DND-41 (cell line): ENCODE results near the gene MKI67.

Experiments
- ATAC-seq: fragments of 200-7000 bp; cut with Tn5 transposase; 3 replicates; pipeline ENCODE4 v1.9.1; 2021; ENCODE audit warnings: low read depth; ENCODE audit not compliant: insufficient read depth
- DNase-seq: peaks from one replicate; pipeline ENCODE4 v3.0.0-alpha.2; 2020
- H2AFZ ChIP-seq: 2 replicates; pipeline ENCODE4 v1.6.0; 2012; ENCODE audit warnings: low read depth, low read length
- H3K27ac ChIP-seq: 2 replicates; pipeline ENCODE4 v1.5.1; 2012; ENCODE audit warnings: low read length, inconsistent platforms
- H3K27me3 ChIP-seq: fragments of 200-600 bp; sonication (generic); 2 replicates; pipeline ENCODE4 v1.6.0; 2012; ENCODE audit warnings: low read length, mild to moderate bottlenecking, inconsistent platforms; ENCODE audit not compliant: insufficient read depth, poor library complexity
- H3K36me3 ChIP-seq: 2 replicates; pipeline ENCODE4 v1.5.1; 2012; ENCODE audit warnings: low read length, inconsistent platforms; ENCODE audit not compliant: insufficient read depth
- H3K4me1 ChIP-seq: 2 replicates; pipeline ENCODE4 v1.5.1; 2012; ENCODE audit warnings: mild to moderate bottlenecking, low read length; ENCODE audit not compliant: insufficient read depth
- H3K4me2 ChIP-seq: 2 replicates; pipeline ENCODE4 v1.6.0; 2012; ENCODE audit warnings: mild to moderate bottlenecking, moderate library complexity, low read length, inconsistent platforms; ENCODE audit not compliant: insufficient read depth
- H3K4me3 ChIP-seq, 2 experiments: fragments of 200-600 bp in 1 of 2; shearing (Covaris generic) in 1 of 2; 2 replicates each; pipeline ENCODE4 v1.5.1; 2012 to 2016; ENCODE audit warnings: inconsistent platforms in 2 of 2, low read length in 2 of 2, mild to moderate bottlenecking in 2 of 2, low read depth in 1 of 2, moderate library complexity in 1 of 2
- H3K79me2 ChIP-seq: 2 replicates; pipeline ENCODE4 v1.6.0; 2012; ENCODE audit warnings: low read length, inconsistent platforms; ENCODE audit not compliant: insufficient read depth
- H3K9ac ChIP-seq: 2 replicates; pipeline ENCODE4 v1.6.0; 2012; ENCODE audit warnings: low read depth, mild to moderate bottlenecking, inconsistent platforms, low read length, moderate library complexity
- H3K9me3 ChIP-seq: 2 replicates; pipeline ENCODE4 v1.5.1; 2012; ENCODE audit warnings: low read length, moderate library complexity, mild to moderate bottlenecking, inconsistent platforms; ENCODE audit not compliant: insufficient read depth, severe bottlenecking
- H4K20me1 ChIP-seq: 2 replicates; pipeline ENCODE4 v1.6.0; 2012; ENCODE audit warnings: low read length; ENCODE audit not compliant: insufficient read depth
- CTCF ChIP-seq: IDR thresholded peaks from 2 replicates; pipeline ENCODE4 v1.5.1; 2012; ENCODE audit warnings: borderline replicate concordance, low read length, moderate library complexity, mild to moderate bottlenecking; ENCODE audit not compliant: poor library complexity, severe bottlenecking; ENCODE audit errors: extremely low read depth
- EZH2 ChIP-seq: IDR thresholded peaks from 3 replicates; pipeline ENCODE4 v1.6.1; 2012; ENCODE audit warnings: borderline replicate concordance, low read depth, mild to moderate bottlenecking, moderate library complexity, low read length, inconsistent platforms; ENCODE audit not compliant: severe bottlenecking

Gene MKI67

GRCh38 chr10:128084991-128085390 is 41.2 kb downstream of the MKI67 start:
- Histone ChIP-seq H3K9ac (no peak overlapping the region), H3K79me2 (no peaks in the 10 kb centered on the region), H3K36me3 (no peaks in the 10 kb centered on the region; the same call in 1 of the 2 replicates), H3K27me3 (no peaks in the 10 kb centered on the region), H2AFZ (no peak overlapping the region), H3K4me1 (peaks cover 15% of the 10 kb centered on the region), H3K4me2 (no peak overlapping the region), H3K9me3 (no peaks in the 10 kb centered on the region), H3K4me3 (no peak overlapping the region), H3K27ac (no peak overlapping the region), H4K20me1 (no peaks in the 10 kb centered on the region)
- ATAC-seq = no peak
- TF ChIP-seq EZH2 (no peak), CTCF (no peak)
- DNase-seq = no peak

DNA sequence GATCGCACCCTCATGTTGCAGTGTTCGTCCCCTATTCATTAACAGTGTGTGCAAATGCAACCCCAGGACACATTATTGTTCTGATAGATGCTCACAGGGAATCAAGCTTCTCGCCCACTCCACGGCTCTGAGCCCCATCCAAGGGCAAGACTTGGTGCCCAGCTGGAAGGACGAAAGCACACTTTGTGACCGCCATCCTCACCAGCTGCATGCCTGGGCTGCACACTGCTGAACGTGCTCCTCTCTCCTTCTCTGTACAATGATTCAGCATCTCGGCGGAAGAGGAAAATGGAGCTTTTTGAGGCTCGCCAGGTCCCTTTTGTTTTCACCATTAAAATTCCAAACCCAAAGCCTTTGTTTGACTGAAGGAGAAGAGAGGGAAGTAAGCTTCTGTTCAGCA is 41.9 kb downstream of the MKI67 start:
- H3K27me3 ChIP-seq = no peaks in the 10 kb centered on the region
- DNase-seq (no peak), ATAC-seq (no peak)
- no peak overlapping the region for H3K27ac ChIP-seq
- no peaks in the 10 kb centered on the region for H4K20me1 ChIP-seq
- no peak overlapping the region for H2AFZ ChIP-seq
- H3K36me3 ChIP-seq = peaks cover 6% of the 10 kb centered on the region; the same call in 1 of the 2 replicates
- peaks cover 15% of the 10 kb centered on the region for H3K4me1 ChIP-seq
- H3K4me2 ChIP-seq = no peak overlapping the region
- H3K79me2 ChIP-seq = no peaks in the 10 kb centered on the region
- TF ChIP-seq EZH2 (no peak), CTCF (no peak)
- no peaks in the 10 kb centered on the region for H3K9me3 ChIP-seq
- H3K4me3 ChIP-seq = no peak overlapping the region
- no peak overlapping the region for H3K9ac ChIP-seq

DNA sequence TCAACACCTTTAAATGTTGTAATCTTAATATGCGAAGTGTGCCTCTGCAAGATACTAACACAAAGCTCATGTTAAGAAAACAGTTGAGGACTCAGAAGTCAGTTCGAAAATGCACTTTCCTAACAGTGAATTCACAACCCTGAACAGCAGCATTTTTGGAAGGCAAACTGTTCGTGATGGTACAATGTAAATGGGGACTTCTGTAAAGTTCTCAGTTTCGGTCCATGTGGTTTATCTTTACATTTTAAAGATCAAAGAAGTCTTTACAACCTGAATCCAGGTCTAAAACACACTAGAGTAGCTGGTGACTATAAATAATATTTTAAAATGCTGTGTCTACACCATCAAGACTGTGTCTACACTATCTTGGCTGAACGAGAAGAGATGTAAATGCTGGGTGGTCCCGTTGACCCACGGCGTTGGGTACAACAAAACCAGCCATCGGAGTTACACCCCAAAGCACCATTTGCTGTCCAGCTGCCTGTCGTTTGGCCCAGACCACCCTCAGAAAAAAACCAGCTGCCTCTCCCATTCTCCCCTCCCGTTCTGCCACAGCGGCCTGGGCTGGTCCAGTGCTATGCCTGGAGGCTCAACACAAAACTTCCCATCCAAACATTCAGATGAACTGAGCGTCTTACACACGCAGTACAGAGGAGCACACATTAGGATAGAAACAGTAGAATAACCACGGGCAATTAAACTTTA is 42.9 kb downstream of the MKI67 start:
- no peak overlapping the region for H2AFZ ChIP-seq
- no peaks in the 10 kb centered on the region for H3K79me2 ChIP-seq
- DNase-seq (no peak), ATAC-seq (no peak)
- no peaks in the 10 kb centered on the region for H4K20me1 ChIP-seq
- H3K27ac ChIP-seq = no peak overlapping the region
- no peaks in the 10 kb centered on the region for H3K9me3 ChIP-seq
- H3K4me1 ChIP-seq = peaks cover 11% of the 10 kb centered on the region
- peaks cover 14% of the 10 kb centered on the region for H3K36me3 ChIP-seq
- H3K27me3 ChIP-seq = no peaks in the 10 kb centered on the region
- H3K4me2 ChIP-seq = no peak overlapping the region
- no peak for TF ChIP-seq CTCF
- H3K9ac ChIP-seq = no peak overlapping the region
- H3K4me3 ChIP-seq = no peak overlapping the region
